ENCODE results near the gene CHD9. TPM values are rescaled to one million over a fixed set of nuclear protein-coding genes. Genes with fewer than 3 reads are reported as not detected.

CHD9 gene
- total and polyA plus RNA-seq, 9 of the 15 experiments (the other 6 are each of a cell fraction or from before 2014, with no cell fraction given): 29.0 to 69.3 (median 40.6) TPM

- TF ChIP-seq ZNF324 (CRISPR knock-in tag; IDR thresholded peaks at IDR 0.05): no peak
- no peak for TF ChIP-seq POU5F1 (IDR thresholded peaks at IDR 0.05; ENCODE audit: borderline replicate concordance, low read depth, low read length, partially characterized antibody)
- TF ChIP-seq TAF7 (tag; IDR thresholded peaks at IDR 0.05): no peak
- TF ChIP-seq DPF2 (IDR thresholded peaks at IDR 0.05): peak; percentile 64; the same call in 1 of the 2 replicates
- TF ChIP-seq CBFA2T3 (IDR thresholded peaks at IDR 0.05): peak; percentile 87
- TF ChIP-seq GATAD2A (IDR thresholded peaks at IDR 0.05): no peak
- no peak for TF ChIP-seq DLX4 (CRISPR knock-in tag; IDR thresholded peaks at IDR 0.05)
- TF ChIP-seq CTCFL (IDR thresholded peaks at IDR 0.05; ENCODE audit: borderline replicate concordance, insufficient read depth, low read depth, low read length, poor library complexity, severe bottlenecking): no peak
- no peak for TF ChIP-seq CHD4 (IDR thresholded peaks at IDR 0.05; ENCODE audit: insufficient read depth, insufficient replicate concordance, low read depth, low read length, poor library complexity, severe bottlenecking)
- TF ChIP-seq E2F3 (CRISPR knock-in tag; IDR thresholded peaks at IDR 0.05): no peak
- no peak for TF ChIP-seq YBX1 (IDR thresholded peaks at IDR 0.05)
- TF ChIP-seq ZNF384 (IDR thresholded peaks at IDR 0.05; ENCODE audit: low read depth, low read length): no peak
- no peak for TF ChIP-seq FOXK2 (conservative IDR thresholded peaks at IDR 0.05 in 1 of 2, IDR thresholded peaks at IDR 0.05 in 1 of 2; ENCODE audit: low read depth in 2 of 2)
- no peak for TF ChIP-seq NUFIP1 (IDR thresholded peaks at IDR 0.05; ENCODE audit: partially characterized antibody)
- no peak for TF ChIP-seq CBX8 (IDR thresholded peaks at IDR 0.05; ENCODE audit: borderline replicate concordance, extremely low read depth, low read depth, low read length, poor library complexity, severe bottlenecking)
- TF ChIP-seq ADNP (tag; IDR thresholded peaks at IDR 0.05): no peak
- no peak for TF ChIP-seq ZC3H11A (IDR thresholded peaks at IDR 0.05; ENCODE audit: low read depth, low read length)
- TF ChIP-seq MYNN (IDR thresholded peaks at IDR 0.05): no peak
- no peak for TF ChIP-seq MYNN (CRISPR knock-in tag; IDR thresholded peaks at IDR 0.05)
- no peak for TF ChIP-seq ZNF134 (CRISPR knock-in tag; conservative IDR thresholded peaks at IDR 0.05)
- TF ChIP-seq NFIX (CRISPR knock-in tag; IDR thresholded peaks at IDR 0.05; ENCODE audit: low read depth): no peak
- peak; percentile 71; the same call in 1 of the 2 replicates for TF ChIP-seq EP300 (IDR thresholded peaks at IDR 0.05; ENCODE audit: low read length)
- no peak for TF ChIP-seq TCF15 (CRISPR knock-in tag; IDR thresholded peaks at IDR 0.05)
- TF ChIP-seq MBD2 (IDR thresholded peaks at IDR 0.05; ENCODE audit: borderline replicate concordance, low read depth): no peak
- no peak for TF ChIP-seq SRSF7 (optimal IDR thresholded peaks at IDR 0.05; ENCODE audit: low read depth, low read length)
- TF ChIP-seq ETS1 (conservative IDR thresholded peaks at IDR 0.05; ENCODE audit: control insufficient read depth, low read depth, low read length): no peak
- TF ChIP-seq ZNF217 (CRISPR knock-in tag; IDR thresholded peaks at IDR 0.05): no peak
- no peak for TF ChIP-seq PRPF4 (IDR thresholded peaks at IDR 0.05; ENCODE audit: insufficient read depth, low read depth, low read length, poor library complexity, severe bottlenecking)
Measured at GRCh38 chr16:53083119-53083518, 28.3 kb downstream of the CHD9 start (continued).
